Mucosa of gallbladder (tissue), 1 donor: ENCODE results near the gene LAMB3. TPM values are rescaled to one million over a fixed set of nuclear protein-coding genes. Genes with fewer than 3 reads are reported as not detected.

Experiments used
- DNase-seq: peaks from one replicate; pipeline ENCODE4 v3.0.0-alpha.2; 2020; ENCODE audit warnings: low spot score
- total RNA-seq: library from RNA; stranded (reverse); gene quantifications from one replicate; pipeline ENCODE4 v1.2.1, GENCODE V29; 2021
- donor health status: DM: no; HTN: no; CAD: no.

The LAMB3 gene
- total RNA-seq, 1 donor from 2014 or later = 7.6 TPM

DNA sequence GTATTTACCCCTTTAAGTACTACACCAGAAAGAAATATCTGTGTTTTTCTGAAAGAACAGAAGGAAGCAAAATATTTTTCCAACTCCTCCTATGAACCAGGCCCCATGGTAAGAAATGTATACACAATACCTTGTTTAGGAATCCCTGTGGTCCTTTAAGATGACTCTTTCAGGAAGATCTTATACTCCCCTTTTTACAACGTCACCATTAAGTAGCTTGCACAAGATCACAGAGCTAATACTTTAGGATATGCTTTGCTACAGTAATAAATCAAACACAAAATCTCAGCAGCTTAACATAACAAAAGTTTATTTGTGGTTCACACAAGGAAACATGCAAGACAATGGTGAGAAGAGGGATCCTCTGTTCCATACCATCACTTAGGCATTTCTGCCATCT, 8.8 kb upstream of the LAMB3 start:
- DNase-seq = no peak

DNA sequence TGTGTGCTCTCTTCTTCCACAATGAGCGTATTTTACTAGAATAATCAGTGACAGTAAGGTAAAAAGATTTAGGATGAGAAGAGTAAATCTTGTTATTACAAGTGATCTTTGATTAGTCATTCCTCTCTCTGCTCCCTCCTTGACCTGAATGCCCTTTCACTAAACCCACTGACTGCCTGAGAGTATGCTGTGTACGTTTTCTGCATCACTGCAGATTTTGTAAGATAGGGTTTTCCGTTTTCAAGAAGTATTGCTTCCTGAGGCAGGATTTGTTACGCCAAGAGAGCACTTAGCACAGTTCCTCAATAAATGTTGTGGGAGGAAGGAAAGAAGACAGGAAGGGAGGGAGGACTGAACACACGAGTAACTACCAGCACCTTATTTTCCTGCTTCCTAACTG, 7.7 kb upstream of the LAMB3 start:
- DNase-seq = no peak

DNA sequence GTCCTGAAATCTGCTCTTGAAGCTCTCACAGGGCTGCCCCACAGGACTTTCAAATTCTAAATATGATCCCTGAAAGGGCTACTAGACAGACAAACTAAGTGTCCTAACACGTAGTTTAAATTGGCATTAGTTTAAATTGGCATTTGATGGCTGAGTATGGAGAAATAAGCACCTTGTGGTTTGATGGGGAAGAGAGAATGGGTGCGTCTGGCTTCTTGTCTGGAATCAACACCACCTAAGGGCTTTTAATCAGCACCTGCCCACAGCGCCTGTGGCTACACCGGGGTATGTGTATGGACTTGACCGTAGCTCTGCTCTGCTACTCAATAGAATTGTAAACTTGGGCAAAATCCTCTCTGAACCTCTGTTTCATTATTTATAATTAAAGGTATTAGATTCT, 5.7 kb upstream of the LAMB3 start:
- no peak for DNase-seq

DNA sequence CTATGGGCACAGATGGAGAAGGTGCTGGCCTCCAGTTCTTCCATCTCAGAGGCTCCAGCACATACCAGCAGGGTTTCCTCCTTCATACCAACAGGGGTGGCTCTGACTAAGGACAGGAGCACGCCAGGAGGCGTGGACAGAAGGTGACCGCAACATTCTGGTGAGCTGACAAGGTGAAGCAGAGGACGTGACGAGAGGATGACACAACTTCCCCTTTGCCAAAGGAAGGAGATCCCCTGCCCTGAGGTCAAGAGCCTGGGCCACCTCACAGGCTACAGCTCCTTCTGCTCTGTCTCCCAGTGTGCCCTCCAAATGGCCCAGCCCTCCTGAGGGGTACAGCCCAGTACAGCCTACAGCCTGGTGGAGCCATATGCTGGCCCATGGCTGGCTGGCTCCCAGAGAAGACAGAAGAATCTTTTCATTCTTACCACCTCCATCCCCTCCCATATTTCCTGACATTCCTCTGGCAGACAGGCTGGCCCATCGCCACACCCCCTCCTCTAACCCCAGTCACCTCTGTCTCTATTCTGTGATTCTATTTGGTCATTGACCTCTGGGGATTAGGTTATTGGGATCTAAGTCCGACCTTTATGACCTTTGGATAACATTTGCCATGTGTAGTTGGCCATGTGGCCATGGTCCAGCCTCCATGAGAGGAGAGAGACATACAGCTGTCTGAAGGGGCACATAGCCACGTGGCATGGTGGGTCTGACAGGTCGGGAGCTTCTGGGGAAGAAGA, 5.1 kb upstream of the LAMB3 start:
- DNase-seq = no peak

DNA sequence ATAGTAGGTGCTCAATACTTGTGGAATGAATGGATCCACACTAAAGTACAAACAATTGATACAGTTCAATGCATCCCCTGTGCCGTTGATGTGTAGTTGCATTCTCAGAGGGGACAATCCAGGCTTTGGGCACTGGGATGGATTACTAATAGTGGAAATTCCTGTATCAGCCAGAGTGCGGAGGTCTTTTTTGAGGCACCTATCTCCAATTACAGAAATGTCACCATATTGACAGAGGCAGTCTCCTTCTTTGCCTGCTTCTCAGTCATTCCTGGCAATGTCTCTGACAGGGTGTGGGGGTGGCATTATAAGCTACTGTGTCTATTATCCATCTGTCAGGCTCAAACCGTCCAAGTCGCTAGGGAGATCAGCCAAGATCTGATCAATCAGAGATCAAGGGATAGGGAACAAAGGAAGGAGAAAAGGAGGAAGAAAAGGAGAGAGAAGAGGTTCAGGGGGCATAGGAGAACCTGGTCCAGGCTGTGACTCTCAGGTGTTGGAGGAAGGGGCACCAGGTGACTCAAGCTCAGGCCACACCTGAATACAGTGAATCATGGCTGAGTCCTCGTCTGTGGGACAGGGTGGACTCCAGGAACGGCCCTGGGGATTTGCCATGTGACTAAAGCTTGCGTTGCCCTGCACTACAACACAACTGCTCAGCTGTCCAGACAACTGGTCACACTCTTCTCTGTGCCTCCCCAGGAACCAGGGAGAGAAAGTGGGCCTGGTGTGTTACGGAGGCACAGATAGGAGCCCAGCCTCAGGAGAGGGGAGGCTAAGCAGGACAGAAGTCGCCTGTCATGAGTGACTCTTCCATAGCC, 3.4 kb upstream of the LAMB3 start:
- peak; percentile 36 for DNase-seq

DNA sequence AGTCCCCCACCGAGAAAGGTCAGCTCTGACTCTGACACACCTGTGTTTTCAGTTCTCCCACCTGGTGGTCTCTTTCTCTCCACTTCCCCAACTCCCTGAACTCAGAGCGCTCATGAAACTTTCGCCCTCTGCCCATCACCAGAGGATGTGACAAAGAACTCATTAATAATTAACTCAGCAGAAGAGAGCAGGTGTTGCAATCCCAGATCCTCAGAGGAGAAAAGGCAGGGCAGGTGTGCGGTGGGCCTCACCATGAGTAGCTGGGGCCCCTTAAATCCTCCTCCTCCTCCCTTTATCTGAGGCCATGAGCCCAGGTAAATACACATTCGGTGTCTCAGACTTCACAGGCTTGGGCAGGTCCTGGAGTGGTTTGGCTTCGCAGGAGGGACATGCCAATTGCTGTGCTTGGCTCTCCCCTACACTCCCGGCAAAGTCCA, 1.7 kb upstream of the LAMB3 start:
- peak; percentile 38 for DNase-seq

DNA sequence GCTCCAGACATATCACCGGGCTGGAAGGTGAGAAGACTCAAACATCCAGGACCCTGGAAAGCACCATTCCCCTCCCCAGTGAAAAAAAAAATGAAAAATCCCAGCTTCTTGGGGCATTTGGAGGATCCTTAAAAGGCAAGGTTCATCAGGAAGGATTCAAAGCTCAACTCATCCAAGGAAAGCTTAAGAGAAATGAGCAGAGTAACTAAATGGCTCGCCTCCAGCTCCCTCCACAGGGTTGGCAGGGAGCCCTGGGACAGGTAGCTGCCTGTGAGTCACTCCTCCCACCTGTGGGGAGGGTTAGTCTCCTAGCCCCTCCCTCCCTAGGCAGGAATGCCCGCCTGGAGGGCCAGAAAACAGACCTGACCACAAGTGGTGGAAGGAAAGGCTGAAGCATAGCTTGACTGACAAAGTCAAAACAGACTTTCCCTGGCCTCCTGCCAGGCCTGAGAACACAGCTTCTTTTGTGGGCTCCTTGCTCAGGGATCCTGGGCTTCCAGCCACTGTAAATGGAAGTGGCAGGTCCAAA, 712 bp upstream of the LAMB3 start:
- peak; percentile 94 for DNase-seq

DNA sequence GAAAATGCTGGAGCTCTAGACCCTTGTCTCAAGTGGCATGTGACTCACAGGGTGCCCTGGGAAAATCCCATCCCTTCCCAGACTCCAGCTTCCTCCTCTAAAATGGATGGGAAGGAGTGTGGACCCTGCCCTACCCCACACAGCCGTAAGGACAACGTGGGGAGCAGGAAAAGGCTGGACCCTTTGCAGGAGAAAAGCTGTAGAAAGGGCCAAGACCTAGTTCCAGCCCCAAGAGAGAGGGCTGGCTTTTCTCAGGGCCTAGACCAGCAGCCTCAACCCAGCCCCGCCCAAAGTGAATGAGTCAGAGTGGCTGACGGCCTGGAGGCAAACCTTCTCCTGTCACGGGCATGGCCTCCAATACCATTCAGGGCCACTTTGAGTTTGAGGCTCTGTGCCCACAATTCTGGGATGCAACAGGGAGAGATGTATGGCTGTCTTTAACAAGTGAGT, 1.1 kb downstream of the LAMB3 start:
- peak; percentile 76 for DNase-seq

DNA sequence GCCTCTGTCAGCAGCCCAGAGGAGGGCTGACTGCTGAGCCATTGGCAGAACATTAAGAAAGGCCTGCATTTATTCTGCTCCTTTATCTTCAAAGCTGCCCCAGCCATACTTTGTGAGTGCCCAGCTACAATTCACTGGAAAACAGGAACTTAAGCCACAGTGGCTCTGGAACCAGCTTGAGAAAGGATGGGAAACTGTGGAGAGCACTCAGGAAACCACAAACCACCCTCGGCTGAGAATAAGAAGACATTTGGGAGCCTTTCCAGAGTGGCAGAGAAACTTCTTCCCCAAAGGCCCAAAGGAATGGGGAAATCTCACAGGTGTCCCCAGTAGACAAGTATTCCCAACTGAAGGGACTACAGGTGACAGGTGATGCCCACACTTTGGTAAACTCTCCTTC, 1.8 kb downstream of the LAMB3 start:
- DNase-seq = no peak

DNA sequence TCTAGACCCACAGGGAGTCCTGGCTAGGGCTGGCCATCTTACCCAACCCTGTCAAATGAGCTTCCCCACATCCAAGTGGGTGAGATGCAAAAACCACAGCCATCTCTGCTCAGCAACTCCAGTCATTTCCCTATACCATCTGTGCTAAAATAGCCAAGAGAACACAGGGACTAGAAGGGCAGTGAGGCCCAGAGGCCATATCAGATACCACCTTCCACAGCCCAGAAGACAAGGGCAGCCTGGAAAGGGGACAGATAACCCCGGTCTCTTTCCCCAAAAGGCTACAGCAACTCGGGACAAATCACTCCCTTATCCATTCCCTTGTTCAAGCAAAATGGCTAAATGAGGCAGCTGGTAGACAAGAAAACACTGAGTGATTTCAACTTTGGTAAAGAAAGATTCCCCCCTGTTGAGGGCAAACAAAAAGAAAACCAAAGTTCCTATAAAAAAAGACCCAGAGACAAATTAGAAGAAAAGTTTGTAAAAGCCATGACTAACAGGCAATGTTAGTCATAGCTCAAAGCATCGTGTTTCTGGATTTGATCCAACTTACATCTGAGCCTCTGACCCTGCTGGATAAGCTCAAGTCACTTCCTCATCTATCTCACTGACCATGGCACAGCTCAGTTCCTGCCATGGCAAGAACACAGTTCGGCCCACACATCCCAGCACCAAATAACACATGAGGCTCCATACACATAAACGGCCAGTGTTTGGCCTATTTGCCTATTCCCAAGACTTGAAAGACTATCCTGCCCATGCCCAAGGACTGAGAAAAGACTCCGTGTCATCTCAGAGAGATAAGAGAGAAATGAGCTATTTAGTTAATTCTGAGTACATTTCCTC, 3.1 kb downstream of the LAMB3 start:
- peak; percentile 60 for DNase-seq

DNA sequence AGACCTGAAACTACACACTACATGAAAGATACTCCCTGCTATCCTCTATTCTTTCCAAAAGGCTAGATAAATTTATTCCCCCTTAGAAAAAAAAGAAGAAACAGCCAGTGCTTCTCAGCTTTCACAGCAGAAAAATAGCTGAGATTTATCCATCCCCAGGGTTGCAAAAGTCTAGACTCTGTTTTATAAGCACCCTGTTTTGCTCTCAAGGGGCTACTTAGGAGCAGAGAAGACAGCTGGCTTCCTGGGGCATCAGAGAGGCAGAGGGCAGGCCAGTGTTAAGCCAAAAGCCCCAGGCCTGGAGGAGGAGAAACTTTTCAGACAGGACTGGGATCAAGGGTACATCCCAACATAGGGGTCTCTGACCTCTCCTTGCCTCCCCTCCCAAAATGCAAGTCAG, 3.9 kb downstream of the LAMB3 start:
- no peak for DNase-seq

DNA sequence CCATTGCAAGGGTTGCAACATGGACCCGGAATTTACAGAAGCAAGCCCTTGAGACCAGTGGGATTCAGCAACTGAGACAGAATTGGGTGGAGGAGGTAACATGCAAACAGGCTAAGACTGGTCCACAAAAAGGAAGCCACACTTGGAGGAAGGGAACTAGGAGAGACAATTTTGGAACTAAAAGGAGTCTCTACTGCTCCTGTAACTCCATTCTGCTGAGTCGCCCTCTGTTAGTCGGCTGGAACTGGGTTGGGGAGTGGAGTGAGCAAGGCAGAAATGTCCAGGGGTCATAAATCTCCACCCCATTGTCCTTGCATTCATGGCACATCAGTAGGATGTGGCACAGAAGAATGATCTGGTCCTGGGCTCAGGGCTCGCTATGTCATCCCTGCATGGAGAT, 5.1 kb downstream of the LAMB3 start:
- no peak for DNase-seq

DNA sequence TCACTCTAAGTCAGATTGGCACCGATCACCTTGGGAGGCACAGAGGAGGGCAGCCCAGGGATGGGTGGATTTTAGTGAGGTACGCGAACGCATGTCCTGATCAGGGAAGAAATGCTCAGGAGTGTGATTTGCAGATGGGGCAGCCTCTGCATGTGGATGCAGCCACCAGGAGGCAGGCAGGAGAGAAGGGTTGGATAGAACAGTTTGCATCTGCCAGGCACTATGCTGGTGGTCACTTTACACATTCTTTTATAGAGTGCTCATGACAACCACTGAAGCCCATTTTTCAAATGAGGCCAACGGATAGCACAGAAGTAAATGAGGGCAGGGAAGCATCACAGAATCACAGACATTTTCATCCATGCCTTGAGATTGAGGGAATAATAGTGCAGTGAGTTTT, 5.7 kb downstream of the LAMB3 start:
- DNase-seq = no peak

DNA sequence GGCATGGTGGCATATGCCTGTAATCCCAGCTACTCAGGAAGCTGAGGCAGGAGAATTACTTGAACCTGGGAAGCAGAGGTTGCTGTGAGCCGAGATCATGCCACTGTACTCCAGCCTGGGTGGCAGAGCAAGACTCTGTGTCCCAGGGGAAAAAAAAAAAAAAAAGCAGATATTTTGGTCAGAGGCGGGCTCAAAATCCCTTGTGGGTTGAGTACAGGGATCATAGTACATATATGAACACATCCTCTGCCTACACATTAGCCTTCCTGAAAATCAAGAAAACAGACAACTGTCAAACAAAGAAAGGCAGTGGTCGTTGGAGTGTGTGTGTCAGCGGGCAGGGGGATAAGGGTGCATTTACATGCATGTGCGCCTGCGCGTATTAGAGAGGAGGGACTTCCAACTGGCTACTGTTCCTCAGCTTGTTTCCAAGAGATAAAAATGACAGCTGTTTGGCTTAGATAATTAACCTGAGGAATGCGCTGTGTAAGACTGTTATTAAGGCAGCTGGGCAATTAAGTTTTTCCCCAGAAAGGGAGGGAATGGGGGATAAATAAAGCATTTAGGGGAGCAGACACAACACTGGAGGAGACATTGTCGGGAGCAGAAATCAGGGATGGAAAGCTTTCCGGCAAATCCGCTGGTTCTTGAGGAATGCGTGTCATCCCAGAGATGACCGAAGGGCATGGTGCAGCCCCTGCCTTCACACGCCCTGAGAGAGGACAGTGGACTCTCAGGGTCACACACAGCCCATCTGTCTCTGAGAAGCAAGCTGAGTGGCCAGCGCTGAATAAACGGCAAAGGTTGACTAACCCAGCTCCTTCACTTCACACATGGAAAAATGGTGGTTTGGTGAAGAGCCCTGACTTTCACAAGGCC, 6.4 kb downstream of the LAMB3 start:
- no peak for DNase-seq

DNA sequence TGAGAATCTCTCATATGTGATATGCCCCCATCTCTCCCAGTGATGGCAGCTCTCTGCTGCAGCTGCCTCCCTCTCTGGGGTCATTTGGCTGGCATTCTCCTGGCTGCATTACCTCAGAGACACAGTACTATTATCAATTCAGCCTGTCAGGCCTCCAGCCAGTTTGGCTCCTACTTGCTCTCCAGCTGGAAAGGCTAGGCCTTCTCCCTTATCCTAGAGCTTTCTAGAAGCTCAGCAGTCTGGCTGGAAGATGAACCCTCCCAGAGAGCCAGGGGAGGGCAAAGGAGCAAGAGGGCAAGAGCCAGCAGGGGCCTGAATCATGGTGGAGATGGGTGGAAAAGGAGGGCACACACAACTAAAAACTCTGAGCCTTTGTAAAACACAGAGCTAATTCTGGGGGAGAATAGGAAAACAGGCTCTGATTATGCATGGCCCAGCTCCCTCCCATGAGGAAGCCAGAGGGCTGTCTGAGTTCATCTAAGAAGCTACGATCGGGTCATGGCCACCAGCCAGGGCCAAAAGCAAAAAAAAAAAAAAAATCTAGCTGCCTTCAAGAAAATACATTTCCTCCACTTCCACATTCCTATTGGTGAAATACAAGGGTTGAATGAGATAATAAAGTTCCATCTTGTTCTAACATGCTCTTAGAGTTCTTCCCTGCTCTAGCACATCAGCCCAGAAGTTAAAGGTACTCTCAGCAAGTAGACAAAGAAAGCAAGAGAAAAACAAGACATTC, 8.8 kb downstream of the LAMB3 start:
- DNase-seq = no peak

DNA sequence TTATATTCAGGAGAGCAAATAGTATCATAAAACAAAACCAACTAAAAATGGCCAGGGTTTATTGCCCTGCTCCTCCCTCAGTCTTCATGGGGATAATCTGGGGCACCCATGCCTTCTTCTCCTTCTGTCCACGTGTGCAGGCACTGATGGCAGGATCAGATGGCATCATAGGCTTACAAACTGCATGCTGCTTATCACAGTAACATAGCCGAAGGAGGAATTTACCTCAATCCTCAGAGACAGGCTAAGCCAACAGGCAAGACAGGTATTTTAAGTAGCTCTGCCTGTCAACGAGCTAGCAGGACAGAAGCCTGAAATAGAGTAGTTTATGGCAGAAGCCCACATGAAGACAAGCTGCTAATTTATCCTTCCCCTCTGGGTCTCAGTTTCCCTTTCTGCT, 9.4 kb downstream of the LAMB3 start:
- DNase-seq = no peak

DNA sequence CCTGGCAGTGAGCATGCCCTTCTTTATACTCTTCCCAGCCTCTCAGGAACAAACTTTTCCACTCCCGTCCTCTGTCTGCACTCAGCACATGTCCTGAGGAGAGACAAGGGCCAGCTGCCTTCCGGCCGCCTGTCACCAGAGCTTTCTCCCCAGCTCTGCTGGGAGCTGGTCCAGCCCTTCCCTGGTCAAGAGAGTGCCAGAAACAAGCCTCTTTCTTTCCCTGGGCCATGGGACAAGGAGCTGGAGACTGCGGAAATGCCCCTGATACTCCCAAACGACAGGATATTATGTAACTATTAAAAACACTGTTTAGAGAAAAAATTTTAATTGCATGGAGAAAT, 10.4 kb downstream of the LAMB3 start:
- DNase-seq = peak; percentile 67

DNA sequence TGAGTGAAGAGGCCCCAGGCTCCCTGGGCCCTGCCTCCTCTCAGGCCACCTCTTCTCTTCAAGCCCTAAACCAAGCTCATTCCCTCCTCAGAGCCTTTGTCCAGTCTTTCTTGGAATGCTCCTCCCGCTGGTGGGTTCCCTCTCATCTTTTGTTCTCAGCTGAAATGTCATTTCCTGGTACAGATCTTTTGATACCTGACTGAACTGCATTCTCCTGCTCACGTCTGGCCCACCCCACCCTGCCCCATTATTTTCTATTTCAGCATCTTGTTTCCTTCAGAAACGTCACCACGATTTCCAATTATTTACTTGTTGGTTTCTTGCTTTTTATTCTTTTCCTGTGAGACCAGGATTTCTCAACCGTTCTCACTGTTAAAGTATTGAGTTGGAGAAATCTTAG, 16.4 kb downstream of the LAMB3 start:
- DNase-seq = no peak

DNA sequence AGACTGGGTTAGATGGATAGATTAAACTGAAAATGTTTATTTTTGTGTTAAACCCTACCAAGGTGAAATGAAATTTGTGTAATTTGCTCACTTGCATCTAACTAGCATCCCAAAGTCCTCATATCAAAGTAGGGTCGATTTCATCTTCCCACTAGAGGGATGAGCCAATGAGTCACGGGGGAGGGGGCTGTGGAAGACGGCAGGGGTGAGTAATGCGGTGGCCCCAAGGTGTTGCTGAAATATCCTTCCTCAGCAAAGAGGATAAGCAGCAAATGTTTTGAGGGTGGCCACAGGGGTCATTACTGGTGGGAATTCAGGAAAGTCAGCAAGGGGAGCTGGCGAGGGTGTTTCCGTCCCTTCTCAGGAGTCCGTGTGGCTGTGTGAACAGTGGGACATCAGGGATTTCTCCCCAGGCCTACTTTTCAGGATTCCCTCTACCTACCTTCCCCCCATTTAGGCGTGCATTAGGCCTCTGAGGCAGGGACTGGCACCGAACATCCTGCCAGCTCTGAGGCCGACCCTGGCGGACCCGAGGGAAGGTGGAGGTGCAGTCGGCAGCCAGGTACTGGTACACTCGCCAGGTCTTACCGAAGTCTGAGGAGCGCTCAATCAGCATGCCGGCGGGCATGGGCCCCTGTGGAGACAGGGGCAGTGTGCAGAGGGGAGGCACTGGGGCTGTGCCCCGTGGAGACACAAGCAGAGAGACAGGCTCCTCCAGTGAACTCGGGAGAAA, 18.1 kb downstream of the LAMB3 start:
- no peak for DNase-seq
